ENCODE data around the gene STAM2.
A peak's percentile ranks its signal among the peaks of the same experiment; 100 is the strongest.
"Not testable (repeated sequence)": the region's sequence is repeated elsewhere in the genome, so short reads cannot be mapped to it uniquely, and the experiment has no call there.

Gene STAM2

DNA sequence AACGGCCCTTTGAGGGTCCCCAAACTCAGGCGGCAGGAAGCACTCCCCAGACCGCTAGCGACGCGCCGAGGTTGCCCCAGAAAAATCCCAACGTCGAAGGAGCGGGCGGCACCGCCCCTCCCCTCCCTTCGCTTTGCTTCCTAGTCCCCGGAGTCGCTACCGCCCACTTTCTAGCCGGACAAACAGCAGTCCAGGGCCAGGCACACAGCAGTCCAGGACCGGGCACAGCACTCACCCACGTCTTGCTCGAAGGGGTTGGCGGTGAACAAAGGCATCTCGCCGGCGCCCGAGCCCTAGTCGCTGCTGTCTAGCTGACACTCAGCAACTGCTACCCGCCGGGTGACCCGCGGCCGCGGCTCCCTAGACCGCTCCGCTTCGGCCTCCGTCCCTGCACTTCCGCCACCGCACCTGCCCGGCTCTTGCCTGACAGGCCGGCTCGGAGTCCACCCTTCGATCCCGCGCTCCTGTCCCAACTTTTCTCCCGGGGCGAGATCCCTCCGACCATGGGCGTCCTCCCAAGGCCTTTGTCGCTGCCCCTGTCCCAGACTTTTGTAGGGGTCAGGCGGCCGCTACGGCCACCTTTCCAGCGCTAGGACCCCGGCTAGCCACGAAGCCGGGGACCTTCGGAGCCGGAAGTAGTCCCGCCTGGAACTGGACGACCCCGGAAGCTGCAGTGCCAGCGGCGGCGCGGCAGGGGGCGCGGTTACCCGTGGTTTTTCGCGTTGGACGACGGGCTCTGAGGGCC lies at the start of gene STAM2:
Gene STAM2 (minus strand): TSS at position 396 of the 745 bp plus-strand sequence. CDS start 121 bp downstream, at position 275.
- peak; percentile 88 for DNase-seq

- DNase-seq = no peak
Observed at GRCh38 chr2:152223977-152224376, 48.4 kb upstream of the STAM2 start.

- peak; percentile 5 for DNase-seq
Observed at GRCh38 chr2:152222975-152223637, 47.5 kb upstream of the STAM2 start.

GRCh38 chr2:152221839-152222238 lies 46.3 kb upstream of the STAM2 start:
- no peak for DNase-seq

DNA sequence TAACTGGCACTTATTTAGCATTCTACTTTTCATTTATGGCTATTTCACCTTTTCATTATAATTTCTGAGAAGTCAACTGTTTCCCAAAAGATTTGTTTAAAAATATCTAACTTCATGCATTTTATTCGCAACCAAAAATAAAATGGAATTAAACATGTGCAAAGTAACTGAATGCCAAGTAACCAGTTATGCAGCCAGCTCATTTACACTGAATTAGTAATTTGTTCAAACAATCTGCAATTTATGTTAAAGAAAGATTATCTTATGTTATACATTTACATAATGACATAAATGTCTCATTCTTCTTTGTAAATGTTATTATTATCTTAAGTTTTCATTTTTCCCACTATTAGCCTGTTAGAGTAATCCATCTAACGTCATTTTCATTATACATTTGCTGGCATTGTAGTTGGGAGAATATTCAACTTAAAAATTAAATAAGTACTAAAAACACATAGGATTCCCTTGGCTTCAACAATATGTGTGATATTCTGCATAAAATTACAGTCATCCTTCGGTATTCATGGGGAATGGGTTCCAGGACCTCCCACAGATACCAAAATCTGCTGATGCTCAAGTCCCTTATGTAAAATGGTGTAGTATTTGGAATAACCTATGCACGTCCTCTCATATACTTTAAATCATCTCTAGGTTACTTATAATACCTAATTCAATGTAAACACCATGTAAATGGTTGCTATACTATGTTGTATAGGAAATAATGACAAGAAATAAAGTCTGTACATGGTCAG lies 43.7 kb upstream of the STAM2 start:
- DNase-seq = no peak

GRCh38 chr2:152201466-152201830 lies 25.9 kb upstream of the STAM2 start:
- no peak for DNase-seq

- DNase-seq = no peak
Observed at GRCh38 chr2:152200565-152201465, 25.3 kb upstream of the STAM2 start.

- no peak for DNase-seq
Observed at GRCh38 chr2:152200101-152200500, 24.5 kb upstream of the STAM2 start.

GRCh38 chr2:152198499-152198898 lies 22.9 kb upstream of the STAM2 start:
- DNase-seq = no peak

DNA sequence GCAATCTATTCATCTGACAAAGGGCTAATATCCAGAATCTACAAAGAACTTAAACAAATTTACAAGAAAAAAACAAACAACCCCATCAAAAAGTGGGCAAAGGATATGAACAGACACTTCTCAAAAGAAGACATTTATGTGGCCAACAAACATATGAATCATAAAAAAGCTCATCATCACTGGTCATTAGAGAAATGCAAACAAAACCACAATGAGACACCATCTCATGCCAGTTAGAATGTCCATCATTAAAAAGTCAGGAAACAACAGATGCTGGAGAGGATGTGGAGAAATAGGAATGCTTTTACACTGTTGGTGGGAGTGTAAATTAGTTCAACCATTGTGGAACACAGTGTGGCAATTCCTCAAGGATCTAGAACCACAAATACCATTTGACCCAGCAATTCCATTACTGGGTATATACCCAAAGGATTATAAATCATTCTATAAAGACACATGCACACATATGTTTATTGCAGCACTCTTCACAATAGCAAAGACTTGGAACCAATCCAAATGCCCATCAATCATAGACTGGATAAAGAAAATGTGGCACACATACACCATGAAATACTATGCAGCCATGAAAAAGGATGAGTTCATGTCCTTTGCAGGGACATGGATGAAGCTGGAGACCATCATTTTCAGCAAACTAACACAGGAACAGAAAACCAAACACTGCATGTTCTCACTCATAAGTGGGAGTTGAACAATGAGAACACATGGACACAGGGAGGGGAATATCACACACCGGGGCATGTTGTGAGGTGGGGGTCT lies 22.1 kb upstream of the STAM2 start:
- DNase-seq = not testable (repeated sequence)

GRCh38 chr2:152189622-152190495 lies 14.3 kb upstream of the STAM2 start:
- DNase-seq = peak; percentile 7

DNA sequence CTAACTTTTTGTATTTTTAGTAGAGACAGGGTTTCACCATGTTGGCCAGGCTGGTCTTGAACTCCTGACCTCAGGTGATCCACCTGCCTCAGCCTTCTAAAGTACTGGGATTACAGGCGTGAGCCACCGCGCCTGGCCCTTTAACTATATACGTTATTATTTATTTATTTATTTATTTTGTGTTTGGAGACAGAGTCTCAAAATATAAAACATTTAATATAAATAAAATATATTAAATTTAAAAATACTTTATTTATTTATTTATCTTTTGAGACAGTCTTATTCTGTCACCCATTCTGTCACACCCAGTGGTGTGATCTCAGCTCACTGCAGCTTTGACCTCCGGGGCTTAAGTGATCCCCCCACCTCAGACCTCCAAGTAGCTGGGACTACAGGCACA lies 11.2 kb upstream of the STAM2 start:
- not testable (repeated sequence) for DNase-seq

- DNase-seq = no peak
Observed at GRCh38 chr2:152186262-152186661, 10.7 kb upstream of the STAM2 start.

- no peak for DNase-seq
Observed at GRCh38 chr2:152183401-152184073, 8.0 kb upstream of the STAM2 start.

DNA sequence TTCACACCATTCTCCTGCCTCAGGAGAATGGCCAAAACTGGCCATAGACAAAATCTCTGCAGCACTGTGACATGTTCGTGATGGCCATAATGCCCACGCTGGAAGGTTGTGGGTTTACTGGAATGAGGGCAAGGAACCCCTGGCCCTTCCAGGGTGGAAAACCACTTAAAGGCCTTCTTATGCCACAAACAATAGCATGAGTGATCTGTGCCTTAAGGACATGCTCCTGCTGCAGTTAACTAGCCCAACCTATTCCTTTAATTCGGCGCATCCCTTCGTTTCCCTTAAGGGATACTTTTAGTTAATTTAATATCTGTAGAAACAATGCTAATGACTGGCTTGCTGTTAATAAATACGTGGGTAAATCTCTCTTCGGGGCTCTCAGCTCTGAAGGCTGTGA lies 2.1 kb upstream of the STAM2 start:
- DNase-seq = not testable (repeated sequence)

DNA sequence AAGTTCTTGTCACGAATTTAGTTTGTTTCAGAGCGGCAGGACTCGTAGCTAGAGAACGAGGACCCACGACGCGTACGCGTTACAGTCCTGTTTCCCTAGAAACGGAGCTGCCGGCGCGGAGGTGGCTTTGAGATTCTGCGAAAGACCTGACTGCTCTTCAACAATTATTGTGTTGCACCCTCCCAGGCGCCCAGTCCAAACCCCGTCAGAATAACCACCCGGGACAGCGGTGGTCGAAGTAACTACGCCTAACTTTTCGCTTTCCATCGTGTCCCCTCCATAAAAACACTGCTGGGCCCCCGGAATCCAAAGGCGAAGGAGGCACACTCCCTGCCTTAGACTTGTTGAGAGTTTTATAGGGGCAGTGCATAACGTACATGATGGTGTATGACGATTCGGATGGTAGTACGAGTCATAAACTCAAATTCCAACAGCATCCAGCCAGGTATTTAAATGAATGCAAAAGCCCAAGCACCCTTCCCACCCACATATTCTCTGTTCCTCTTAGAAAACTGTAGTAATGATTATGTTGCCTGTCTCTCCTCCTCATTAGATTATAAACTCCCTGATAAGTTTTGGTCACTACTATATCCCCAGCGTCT lies 651 bp upstream of the STAM2 start:
- no peak for DNase-seq

- no peak for DNase-seq
Observed at GRCh38 chr2:152175012-152175367, 573 bp downstream of the STAM2 start.

- DNase-seq = no peak
Observed at GRCh38 chr2:152174574-152174973, 989 bp downstream of the STAM2 start.

- no peak for DNase-seq
Observed at GRCh38 chr2:152173831-152174230, 1.7 kb downstream of the STAM2 start.

DNA sequence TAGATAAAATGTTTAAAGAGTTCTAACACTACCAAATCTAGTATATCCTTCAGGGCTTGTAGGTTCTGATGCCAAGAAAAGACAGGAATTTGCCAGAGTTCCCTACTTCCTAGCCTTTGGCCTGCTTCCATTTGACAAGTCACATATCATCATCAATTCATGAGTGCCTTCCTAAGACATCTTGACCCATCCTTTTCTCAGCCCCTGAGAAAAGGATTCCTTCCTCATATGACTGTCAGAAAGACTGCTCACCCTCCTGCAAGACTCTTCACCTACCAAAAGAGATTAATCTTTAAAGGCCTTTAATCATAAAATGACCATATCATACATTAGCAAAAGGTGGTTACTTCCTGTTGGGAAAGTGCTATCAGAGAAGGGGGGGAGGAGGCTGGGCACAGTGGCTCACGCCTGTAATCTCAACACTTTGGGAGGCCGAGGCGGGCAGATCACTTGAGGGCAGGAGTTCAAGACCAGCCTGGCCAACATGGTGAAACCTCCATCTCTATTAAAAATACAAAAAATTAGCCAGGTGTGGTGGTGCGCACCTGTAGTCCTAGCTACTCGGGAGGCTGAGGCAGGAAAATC lies 3.3 kb downstream of the STAM2 start:
- not testable (repeated sequence) for DNase-seq

All from NCI-H774 (cell line).